OCI-LY7 (cell line): Measurements from ENCODE around the gene AREG. TPM values are rescaled to one million over a fixed set of nuclear protein-coding genes. Genes with fewer than 3 reads are reported as not detected.

Source experiments
- BruUV-seq: library from RNA; stranded (reverse); fragments of 400-500 nt; replicated peaks from 2 replicates; lab custom pipeline; 2021; lab: Mats Ljungman, UMichigan
- CTCF ChIA-PET: fragments of 300-600 bp; sonication (Branson Sonifier 250); formaldehyde crosslinking; loops from one replicate; lab custom pipeline; 2022; ENCODE audit warnings: antibody characterized with exemption; ENCODE audit not compliant: unreplicated experiment; lab: Charles Lee
- POLR2A ChIA-PET: fragments of 300-600 bp; sonication (Branson Sonifier 250); formaldehyde crosslinking; loops from one replicate; lab custom pipeline; 2022; ENCODE audit warnings: antibody characterized with exemption; lab: Charles Lee
- DNase-seq: peaks from one replicate; pipeline ENCODE4 v3.0.0-alpha.2; 2015; ENCODE audit warnings: low spot score
- H2AFZ ChIP-seq: fragments of 200-600 bp; sonication (generic), shearing (Covaris generic); 2 replicates; pipeline ENCODE4 v1.6.1; 2014; ENCODE audit warnings: mild to moderate bottlenecking, antibody characterized with exemption, low read length, moderate library complexity
- H3K27ac ChIP-seq: fragments of 200-600 bp; sonication (generic); 2 replicates; pipeline ENCODE4 v1.5.1; 2014; ENCODE audit warnings: mixed run types, low read depth, mild to moderate bottlenecking, moderate library complexity, low read length, inconsistent platforms; ENCODE audit not compliant: poor library complexity, severe bottlenecking
- H3K36me3 ChIP-seq: fragments of 200-600 bp; sonication (generic); 2 replicates; pipeline ENCODE4 v1.6.1; 2014; ENCODE audit warnings: mild to moderate bottlenecking, antibody characterized with exemption, low read length, moderate library complexity, mixed read lengths; ENCODE audit not compliant: insufficient read depth
- H3K4me1 ChIP-seq: fragments of 200-600 bp; sonication (generic); 2 replicates; pipeline ENCODE4 v1.5.1; 2014; ENCODE audit warnings: mild to moderate bottlenecking, low read length; ENCODE audit not compliant: insufficient read depth, poor library complexity, severe bottlenecking
- H3K4me2 ChIP-seq: fragments of 200-600 bp; sonication (generic); 2 replicates; pipeline ENCODE4 v1.6.1; 2014; ENCODE audit warnings: mild to moderate bottlenecking, low read length
- H3K4me3 ChIP-seq: fragments of 200-600 bp; sonication (generic); 2 replicates; pipeline ENCODE4 v1.5.1; 2014; ENCODE audit warnings: mild to moderate bottlenecking, low read depth, low read length; ENCODE audit not compliant: poor library complexity, severe bottlenecking
- H3K79me2 ChIP-seq: fragments of 200-600 bp; sonication (generic); 2 replicates; pipeline ENCODE4 v1.6.1; 2016; ENCODE audit warnings: low read depth, mild to moderate bottlenecking, low read length, moderate library complexity, mixed read lengths; ENCODE audit not compliant: insufficient read depth
- H3K9me2 ChIP-seq: fragments of 200-600 bp; sonication (generic); 2 replicates; pipeline ENCODE4 v1.6.1; 2016; ENCODE audit warnings: mild to moderate bottlenecking, low read length, mixed read lengths; ENCODE audit not compliant: insufficient read depth
- H3K9me3 ChIP-seq: fragments of 200-600 bp; sonication (generic); 2 replicates; pipeline ENCODE4 v1.6.1; 2014; ENCODE audit warnings: mild to moderate bottlenecking, mixed run types, low read length, mixed read lengths
- H4K20me1 ChIP-seq: fragments of 200-600 bp; sonication (generic); 2 replicates; pipeline ENCODE4 v1.6.1; 2014; ENCODE audit warnings: mild to moderate bottlenecking, antibody characterized with exemption, low read length, moderate library complexity, mixed read lengths; ENCODE audit not compliant: insufficient read depth
- EZH2phosphoT487 ChIP-seq: fragments of 200-600 bp; sonication (generic); IDR thresholded peaks from 2 replicates; pipeline ENCODE4 v1.6.1; 2018; ENCODE audit warnings: low read depth, borderline replicate concordance, mild to moderate bottlenecking, mixed run types, antibody characterized with exemption, low read length, moderate library complexity, mixed read lengths
- intact Hi-C: fragments of 100-400 bp; cut with micrococcal nuclease; formaldehyde crosslinking; loops from one replicate; pipeline ENCODE4 v1.10.0; 2022; ENCODE audit not compliant: unreplicated experiment
- total RNA-seq, 2 experiments: library from RNA; depleted of rRNA in 1 of 2; stranded (reverse); fragments of >200 nt in 1 of 2; shearing (Covaris generic) in 1 of 2; gene quantifications; 2 replicates each; pipeline ENCODE4 v1.2.3, GENCODE V29; 2014 to 2022
- TF ChIP-seq, protein P1 (sequence below): fragments of 200-600 bp; sonication (generic); conservative IDR thresholded peaks from 2 replicates; pipeline ENCODE4 v1.5.1; 2014; ENCODE audit warnings: mild to moderate bottlenecking, antibody characterized with exemption, low read length, moderate library complexity, mixed read lengths

AREG gene
- total RNA-seq, 2 experiments from 2014 or later: not detected

GRCh38 chr4:74439952-74440351 is 5.0 kb upstream of the AREG start:
- Histone ChIP-seq H3K27ac (no peak overlapping the region), H3K36me3 (no peaks in the 10 kb centered on the region), H3K9me3 (no peaks in the 10 kb centered on the region), H3K4me3 (no peak overlapping the region), H3K9me2 (no peaks in the 10 kb centered on the region), H3K4me2 (no peak overlapping the region), H2AFZ (no peak overlapping the region), H3K79me2 (no peaks in the 10 kb centered on the region), H4K20me1 (no peaks in the 10 kb centered on the region), H3K4me1 (no peaks in the 10 kb centered on the region)
- intact Hi-C loops: no loop called here
- TF ChIP-seq, protein P1, sequence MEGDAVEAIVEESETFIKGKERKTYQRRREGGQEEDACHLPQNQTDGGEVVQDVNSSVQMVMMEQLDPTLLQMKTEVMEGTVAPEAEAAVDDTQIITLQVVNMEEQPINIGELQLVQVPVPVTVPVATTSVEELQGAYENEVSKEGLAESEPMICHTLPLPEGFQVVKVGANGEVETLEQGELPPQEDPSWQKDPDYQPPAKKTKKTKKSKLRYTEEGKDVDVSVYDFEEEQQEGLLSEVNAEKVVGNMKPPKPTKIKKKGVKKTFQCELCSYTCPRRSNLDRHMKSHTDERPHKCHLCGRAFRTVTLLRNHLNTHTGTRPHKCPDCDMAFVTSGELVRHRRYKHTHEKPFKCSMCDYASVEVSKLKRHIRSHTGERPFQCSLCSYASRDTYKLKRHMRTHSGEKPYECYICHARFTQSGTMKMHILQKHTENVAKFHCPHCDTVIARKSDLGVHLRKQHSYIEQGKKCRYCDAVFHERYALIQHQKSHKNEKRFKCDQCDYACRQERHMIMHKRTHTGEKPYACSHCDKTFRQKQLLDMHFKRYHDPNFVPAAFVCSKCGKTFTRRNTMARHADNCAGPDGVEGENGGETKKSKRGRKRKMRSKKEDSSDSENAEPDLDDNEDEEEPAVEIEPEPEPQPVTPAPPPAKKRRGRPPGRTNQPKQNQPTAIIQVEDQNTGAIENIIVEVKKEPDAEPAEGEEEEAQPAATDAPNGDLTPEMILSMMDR: no peak
- TF ChIP-seq EZH2phosphoT487: no peak
- ChIA-PET CTCF (no interaction called here), POLR2A (no interaction called here)
- DNase-seq: no peak
- BruUV-seq: no TSS peak

DNA sequence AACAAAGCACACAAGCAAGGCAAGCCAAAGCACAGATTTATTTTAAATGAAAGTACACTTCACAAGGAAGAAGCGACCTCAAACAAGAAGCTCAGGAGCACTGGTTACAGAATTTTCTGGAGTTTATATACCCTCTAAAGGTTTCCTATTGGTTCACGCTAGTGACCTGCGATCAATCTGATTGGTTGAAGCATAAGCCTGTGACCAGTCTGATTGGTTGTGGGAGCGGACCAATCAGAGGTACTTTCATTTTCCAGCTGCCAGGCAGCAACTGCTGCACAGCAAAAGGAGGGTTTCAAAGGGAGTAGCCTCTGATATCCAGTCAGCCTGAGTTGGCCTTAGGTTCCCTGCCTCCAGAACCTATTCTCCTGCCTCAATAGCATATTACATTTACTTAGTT is 4.6 kb upstream of the AREG start:
- no peaks in the 10 kb centered on the region for H3K9me2 ChIP-seq
- H3K9me3 ChIP-seq: no peaks in the 10 kb centered on the region
- peak; percentile 6 for DNase-seq
- no peak overlapping the region for H3K27ac ChIP-seq
- no peaks in the 10 kb centered on the region for H3K4me1 ChIP-seq
- no peak for TF ChIP-seq EZH2phosphoT487
- TF ChIP-seq, protein P1: no peak
- ChIA-PET POLR2A (no interaction called here), CTCF (no interaction called here)
- no peaks in the 10 kb centered on the region for H4K20me1 ChIP-seq
- H3K79me2 ChIP-seq: no peaks in the 10 kb centered on the region
- BruUV-seq: no TSS peak
- no peak overlapping the region for H3K4me3 ChIP-seq
- intact Hi-C loops: no loop called here
- H3K36me3 ChIP-seq: no peaks in the 10 kb centered on the region
- H3K4me2 ChIP-seq: no peak overlapping the region
- no peak overlapping the region for H2AFZ ChIP-seq

DNA sequence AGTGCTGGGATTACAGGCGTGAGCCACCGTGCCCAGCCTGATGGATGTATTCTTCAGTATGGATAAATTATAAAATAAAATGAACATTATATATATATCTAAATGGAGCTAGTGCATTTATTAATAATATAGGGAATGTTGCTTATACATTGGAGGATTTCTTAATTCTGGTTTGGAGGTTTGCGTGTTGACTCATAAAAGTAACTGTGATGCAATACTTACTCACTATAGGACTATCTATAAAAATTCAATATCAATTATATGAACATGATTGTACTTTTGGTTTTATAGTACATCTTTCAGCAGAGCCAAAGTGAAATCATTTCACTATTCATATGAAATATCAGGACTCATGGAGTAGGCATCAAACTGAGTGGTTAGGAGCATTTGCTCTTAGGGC is 3.2 kb upstream of the AREG start:
- CTCF ChIA-PET: no interaction called here
- intact Hi-C loops: no loop called here

More for the DNA sequence above, 3.2 kb upstream of the AREG start:
- H3K9me3 ChIP-seq: no peaks in the 10 kb centered on the region
- H3K4me1 ChIP-seq: no peaks in the 10 kb centered on the region
- H3K4me2 ChIP-seq: no peak overlapping the region
- no TSS peak for BruUV-seq
- no peaks in the 10 kb centered on the region for H3K9me2 ChIP-seq
- H3K4me3 ChIP-seq: no peak overlapping the region
- no peak for DNase-seq
- H3K36me3 ChIP-seq: no peaks in the 10 kb centered on the region
- POLR2A ChIA-PET: interaction anchor here (0.6 kb wide), 2 partner anchors 26 to 1214 kb away, joined by 3 read pairs; no protein-coding TSS in a partner anchor
- TF ChIP-seq, protein P1: no peak
- TF ChIP-seq EZH2phosphoT487: no peak
- H4K20me1 ChIP-seq: no peaks in the 10 kb centered on the region
- no peaks in the 10 kb centered on the region for H3K79me2 ChIP-seq
- H3K27ac ChIP-seq: no peak overlapping the region
- no peak overlapping the region for H2AFZ ChIP-seq
